Sciatic nerve (tissue), 2 donors: ENCODE data around the gene EPM2AIP1. TPM values are rescaled to one million over a fixed set of nuclear protein-coding genes. Genes with fewer than 3 reads are reported as not detected.
"Not testable (repeated sequence)": the region's sequence is repeated elsewhere in the genome, so short reads cannot be mapped to it uniquely, and the experiment has no call there.

ENCODE experiments used
- ATAC-seq: fragments of 200-7000 bp; cut with Tn5 transposase; one replicate; pipeline ENCODE4 v1.9.1; 2020; ENCODE audit warnings: mild to moderate bottlenecking, moderate library complexity
- DNase-seq: peaks from one replicate; pipeline ENCODE4 v3.0.0-alpha.2; 2020; ENCODE audit warnings: low spot score
- intact Hi-C: fragments of 100-400 bp; cut with DNase I; formaldehyde crosslinking; loops from one replicate; pipeline ENCODE4 v1.14.2; 2022
- total RNA-seq: library from RNA; stranded (reverse); fragmentation: NEBNext Ultra II Directional; extraction: Animal tissue kit (Norgen Biotek cat#: 25700); gene quantifications from one replicate; pipeline ENCODE4 v1.2.1, GENCODE V29; 2021
- donor health status: DM: no; HTN: no; CAD: no.
- donor health status: DM: no; HTN: no; CAD: no.

Gene EPM2AIP1
- 30.6 TPM for total RNA-seq

DNA sequence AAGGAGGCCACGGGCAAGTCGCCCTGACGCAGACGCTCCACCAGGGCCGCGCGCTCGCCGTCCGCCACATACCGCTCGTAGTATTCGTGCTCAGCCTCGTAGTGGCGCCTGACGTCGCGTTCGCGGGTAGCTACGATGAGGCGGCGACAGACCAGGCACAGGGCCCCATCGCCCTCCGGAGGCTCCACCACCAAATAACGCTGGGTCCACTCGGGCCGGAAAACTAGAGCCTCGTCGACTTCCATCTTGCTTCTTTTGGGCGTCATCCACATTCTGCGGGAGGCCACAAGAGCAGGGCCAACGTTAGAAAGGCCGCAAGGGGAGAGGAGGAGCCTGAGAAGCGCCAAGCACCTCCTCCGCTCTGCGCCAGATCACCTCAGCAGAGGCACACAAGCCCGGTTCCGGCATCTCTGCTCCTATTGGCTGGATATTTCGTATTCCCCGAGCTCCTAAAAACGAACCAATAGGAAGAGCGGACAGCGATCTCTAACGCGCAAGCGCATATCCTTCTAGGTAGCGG lies at the start of gene EPM2AIP1:
Gene EPM2AIP1 (minus strand): TSS at position 326 of the 520 bp plus-strand sequence. CDS start 54 bp downstream, at position 272.
- intact Hi-C loops, result loop anchor here (5.0 kb wide), 1 partner anchor 219 kb away; no protein-coding TSS in a partner anchor
- ATAC-seq, result peak; percentile 97

DNA sequence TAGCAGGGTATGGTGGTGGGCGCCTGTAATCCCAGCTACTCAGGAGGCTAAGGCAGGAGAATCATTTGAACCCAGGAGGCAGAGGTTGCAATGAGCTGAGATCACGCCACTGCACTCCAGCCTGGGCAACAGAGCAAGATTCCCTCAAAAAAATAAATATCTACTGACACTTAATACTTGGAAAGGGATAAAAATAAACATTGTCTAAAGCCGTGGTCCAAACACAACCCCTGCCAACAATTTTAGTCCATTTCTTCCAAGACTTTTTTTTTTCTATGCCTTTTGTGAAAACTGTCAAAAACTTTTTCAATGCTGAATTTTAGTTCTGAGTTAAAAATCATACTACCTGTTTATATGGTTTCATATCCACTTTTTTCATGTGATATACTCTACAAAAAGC lies 49.8 kb upstream of the EPM2AIP1 start:
- ATAC-seq, result peak; percentile 72
- intact Hi-C loops, DNase-seq: not testable (repeated sequence)

More for the DNA sequence above, at the start of gene EPM2AIP1:
- no peak for DNase-seq

DNA sequence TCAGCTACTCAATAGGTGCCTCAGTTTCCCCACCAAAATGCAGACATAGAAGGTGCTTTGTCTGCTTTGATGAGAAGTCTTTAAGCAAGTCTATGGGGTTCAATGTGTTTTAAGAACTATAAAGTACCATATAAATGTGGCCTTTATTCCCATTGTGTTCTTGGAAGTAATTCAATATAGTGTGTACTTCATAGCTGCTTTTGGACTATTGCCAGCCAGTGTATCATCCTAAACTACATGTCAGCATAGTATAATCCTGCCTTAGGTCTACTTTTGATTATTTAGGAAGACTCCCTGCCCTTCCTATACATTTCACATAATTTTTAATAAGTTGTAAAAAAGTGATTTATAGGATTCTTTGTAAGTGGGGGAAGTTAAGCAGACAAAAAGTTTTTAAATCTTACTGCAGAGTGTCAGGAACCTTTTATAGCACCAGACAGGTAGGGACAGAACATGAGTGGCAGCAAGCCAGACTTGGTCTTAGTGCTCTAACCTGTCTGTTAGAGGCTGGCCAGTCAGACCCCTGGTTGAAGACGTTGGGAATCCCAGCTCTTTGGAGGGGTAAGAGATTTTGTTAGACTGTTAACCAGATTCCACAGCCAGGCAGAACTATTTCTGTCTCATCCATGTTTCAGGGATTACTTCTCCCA lies 48.7 kb upstream of the EPM2AIP1 start:
- ATAC-seq (no peak), DNase-seq (no peak)
- intact Hi-C loops, result no loop called here

DNA sequence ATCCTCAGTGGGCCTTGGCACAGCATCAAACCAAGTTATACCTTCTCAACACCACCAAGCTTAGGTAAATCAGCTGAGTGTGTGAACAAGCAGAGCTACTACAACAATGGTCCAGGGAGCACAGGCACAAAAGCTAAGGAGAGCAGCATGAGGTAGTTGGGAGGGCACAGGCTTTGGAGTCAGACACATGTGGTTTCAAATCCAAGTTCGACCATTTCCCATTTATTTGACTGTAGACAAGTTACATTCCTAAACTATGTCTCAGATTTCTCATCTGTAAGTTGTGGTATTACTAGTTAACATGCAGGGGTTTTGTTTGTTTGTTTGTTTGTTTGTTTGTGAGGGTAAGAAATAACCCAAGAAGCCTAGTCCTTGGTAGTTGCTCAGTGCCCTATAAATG lies 47.3 kb upstream of the EPM2AIP1 start:
- intact Hi-C loops, result no loop called here

DNA sequence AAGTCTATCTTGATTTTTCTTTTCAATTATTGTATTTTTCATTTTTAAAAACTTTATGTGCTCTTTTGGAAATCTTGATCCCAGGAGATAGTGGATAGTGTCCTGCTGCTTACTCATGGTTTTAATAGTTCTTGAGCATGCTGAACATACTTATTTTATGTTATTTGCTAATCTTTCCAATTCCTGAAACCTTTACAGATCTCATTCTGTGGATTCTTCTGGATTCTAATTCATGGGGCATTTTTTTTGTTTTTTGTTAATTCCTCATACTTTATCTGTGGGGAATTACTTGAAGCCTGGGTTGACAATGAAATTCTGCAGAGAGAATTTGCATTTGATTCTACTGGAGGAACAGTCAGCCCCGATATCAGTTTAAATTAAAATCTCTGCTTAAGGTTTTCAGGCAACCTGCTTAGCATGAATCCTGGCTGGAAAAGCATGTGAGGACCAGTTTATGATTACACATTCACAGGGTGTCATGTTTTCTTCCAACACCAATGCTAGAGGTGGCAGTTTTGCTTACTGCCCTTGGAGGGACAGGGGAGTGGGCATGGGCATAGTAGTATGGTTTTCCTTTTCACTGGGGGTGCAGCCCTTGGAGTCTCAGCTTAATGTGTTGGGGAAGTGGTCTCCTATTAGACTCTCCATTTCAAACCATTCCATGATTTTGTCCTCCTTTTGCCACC lies 46.4 kb upstream of the EPM2AIP1 start:
- DNase-seq (no peak), ATAC-seq (no peak)
- intact Hi-C loops, result no loop called here

More for the DNA sequence above, 47.3 kb upstream of the EPM2AIP1 start:
- ATAC-seq, result no peak
- DNase-seq, result no peak

DNA sequence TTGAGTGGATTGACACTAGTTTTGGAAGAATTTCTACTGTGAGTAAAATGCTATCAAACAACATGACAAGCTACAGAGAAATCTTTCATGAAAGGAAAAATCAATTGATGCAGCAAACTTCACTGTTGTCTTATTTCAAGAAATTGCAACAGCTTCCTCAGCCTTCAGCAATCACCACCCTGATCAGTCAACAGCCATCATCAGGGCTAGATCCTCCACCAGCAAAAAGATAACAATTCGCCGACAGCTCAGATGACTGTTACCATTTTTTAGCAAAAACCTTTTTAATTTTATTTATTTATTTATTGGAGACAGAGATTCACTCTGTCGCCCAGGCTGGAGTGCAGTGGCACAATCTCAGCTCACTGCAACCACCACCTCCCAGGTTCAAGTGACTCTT lies 44.4 kb upstream of the EPM2AIP1 start:
- ATAC-seq, result no peak
- DNase-seq, result no peak
- intact Hi-C loops, result no loop called here

DNA sequence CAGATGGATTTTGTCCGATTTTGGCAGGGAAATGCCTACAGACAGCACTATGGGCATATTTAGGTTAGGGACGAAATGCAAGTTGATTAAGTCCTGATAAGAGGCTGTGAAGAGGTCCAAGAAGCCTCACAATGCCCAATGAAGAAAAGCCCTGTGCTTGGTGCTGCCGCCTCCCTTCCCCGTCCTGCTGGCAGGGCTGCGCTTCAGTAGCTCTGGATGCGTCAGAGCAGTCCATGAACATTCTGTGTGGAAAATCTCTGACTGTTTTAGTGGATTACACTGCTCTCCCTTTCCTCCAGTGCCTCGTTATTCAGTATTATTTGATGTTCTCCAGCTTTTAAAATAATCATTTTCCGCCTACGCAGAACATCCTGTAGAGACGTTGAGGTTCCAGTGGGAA lies 40.0 kb upstream of the EPM2AIP1 start:
- ATAC-seq, result peak; percentile 91
- no peak for DNase-seq
- intact Hi-C loops, result no loop called here

DNA sequence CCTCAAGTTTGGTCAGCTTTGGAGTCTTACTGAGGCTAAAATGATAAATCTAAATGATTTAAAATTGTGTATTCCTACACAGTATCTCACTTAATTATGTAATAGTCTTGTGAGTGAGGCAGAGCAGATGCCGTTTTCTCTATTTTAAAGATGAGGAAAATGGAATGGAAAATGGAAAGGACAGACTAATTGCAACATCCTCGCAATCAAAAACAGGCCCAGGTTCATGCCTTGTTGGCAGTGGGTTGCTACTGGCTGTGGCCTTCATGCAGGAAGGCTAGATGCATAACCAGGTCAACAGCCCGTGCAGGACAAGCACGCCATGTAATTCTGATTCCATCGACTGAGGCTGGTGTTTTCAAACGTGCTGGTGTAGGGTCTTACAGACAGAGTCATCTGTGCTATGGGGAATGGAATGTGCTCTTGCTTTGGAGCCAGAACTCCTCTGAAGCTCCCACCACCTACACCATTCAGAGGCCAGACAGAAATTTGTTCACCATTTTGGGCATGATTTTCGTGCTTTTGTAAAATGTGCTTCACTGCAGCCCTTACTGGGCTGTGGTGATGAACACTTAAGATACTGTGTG lies 38.3 kb upstream of the EPM2AIP1 start:
- intact Hi-C loops, result no loop called here
- ATAC-seq (peak; percentile 29), DNase-seq (no peak)

DNA sequence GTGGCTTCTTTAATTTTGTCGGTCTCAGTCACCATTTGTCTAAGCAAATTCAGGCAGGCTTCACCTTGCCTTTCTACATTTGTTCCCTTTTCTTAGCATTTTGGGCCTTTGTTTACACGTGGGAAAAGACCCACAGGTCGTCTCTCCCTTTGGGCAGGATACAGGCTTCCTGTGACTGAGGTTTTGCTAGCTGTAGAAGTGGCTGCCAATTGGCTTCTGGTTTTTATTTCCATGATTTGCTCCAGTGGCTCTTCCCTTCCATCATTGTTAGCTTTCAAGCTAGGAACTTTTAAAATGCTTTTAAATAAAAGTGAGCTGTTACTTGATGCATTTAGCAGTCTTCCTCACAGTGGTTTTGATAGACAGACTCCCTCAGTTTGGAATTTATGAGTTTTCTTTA lies 37.7 kb upstream of the EPM2AIP1 start:
- ATAC-seq (peak; percentile 68), DNase-seq (no peak)
- intact Hi-C loops, result no loop called here

DNA sequence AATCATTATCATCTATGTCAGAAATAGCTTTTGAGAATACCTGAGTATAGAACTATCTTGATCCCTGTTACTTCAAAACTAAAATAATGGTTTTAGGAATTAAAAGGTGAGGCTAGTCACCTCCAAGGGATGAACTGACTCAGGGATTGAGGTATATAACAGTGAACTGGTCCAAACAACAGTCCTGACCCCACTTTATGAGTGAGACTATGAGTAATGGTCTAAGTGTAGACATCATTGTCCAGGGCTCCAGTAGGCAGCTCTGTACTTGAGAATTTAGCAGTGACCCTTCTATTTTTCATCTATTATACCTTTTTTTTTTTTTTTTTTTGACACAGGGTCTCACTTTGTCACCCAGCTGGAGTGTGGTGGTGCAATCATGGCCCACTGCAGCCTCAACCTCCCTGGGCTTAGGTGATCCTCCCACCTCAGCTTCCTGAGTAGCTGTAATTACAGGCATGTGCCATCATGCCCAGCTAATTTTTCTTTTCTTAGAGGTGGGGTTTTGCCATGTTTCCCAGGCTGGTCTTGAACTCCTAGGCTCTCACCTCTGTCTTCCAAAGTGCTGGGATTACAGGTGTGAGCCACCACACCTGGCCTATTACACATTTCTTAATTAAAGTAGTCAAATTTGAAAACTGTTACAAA lies 36.7 kb upstream of the EPM2AIP1 start:
- intact Hi-C loops, result no loop called here
- DNase-seq, result no peak
- ATAC-seq, result no peak

DNA sequence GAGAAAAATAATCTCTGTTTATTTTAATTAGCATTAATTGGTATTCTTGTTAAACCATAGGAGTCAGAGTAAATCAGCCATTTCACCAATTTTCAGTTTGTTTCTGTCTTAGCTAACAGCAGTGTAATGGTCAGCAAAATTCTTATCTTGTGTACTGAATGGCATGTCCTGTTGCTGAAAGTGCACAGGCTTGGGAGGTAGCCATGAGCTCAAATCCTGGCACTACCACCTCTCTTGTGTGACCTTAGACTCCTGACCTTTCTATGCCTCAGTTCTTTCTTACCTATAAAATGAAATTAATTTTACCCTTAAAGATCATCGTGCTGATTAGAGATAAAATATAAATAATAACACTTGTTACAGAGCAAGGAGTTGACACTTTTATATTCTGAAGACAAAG lies 36.2 kb upstream of the EPM2AIP1 start:
- ATAC-seq (no peak), DNase-seq (no peak)
- intact Hi-C loops, result no loop called here

DNA sequence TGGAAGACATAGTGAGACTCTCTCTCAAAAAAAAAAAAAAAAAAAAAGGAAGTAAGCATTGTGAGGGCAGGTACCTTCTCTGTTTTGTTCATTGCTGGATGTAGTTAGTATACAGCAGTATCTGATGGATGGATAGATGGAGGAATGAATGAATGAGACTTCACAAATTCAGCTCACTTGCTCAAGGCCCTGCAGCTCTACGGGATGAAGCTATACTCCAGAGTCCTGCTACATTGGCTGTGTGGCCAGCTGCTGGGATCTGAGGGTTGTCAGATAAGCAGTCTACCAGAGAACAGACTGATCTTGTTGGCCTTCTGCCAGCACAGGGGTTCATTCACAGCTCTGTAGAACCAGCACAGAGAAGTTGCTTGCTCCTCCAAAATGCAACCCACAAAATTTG lies 35.4 kb upstream of the EPM2AIP1 start:
- no peak for ATAC-seq
- intact Hi-C loops, result no loop called here
- DNase-seq, result no peak

DNA sequence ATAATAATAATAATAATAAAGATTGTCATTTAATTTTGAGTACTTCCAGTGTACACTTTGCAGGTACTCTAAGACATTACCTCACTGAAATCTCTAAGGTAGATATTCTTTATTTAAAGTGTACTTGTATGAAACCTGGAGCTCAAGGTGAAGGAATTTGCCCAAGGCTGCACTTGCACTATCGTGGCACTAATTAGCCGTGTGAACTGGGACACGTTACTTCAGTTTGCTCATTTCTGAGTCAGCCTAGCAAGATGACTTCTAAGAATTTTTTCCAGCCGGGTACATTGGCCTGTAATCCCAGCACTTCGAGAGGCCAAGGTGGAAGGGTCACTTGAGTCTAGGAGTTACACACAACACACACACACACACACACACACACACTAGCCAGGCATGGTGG lies 33.9 kb upstream of the EPM2AIP1 start:
- ATAC-seq, result no peak
- intact Hi-C loops, result no loop called here
- DNase-seq, result no peak

DNA sequence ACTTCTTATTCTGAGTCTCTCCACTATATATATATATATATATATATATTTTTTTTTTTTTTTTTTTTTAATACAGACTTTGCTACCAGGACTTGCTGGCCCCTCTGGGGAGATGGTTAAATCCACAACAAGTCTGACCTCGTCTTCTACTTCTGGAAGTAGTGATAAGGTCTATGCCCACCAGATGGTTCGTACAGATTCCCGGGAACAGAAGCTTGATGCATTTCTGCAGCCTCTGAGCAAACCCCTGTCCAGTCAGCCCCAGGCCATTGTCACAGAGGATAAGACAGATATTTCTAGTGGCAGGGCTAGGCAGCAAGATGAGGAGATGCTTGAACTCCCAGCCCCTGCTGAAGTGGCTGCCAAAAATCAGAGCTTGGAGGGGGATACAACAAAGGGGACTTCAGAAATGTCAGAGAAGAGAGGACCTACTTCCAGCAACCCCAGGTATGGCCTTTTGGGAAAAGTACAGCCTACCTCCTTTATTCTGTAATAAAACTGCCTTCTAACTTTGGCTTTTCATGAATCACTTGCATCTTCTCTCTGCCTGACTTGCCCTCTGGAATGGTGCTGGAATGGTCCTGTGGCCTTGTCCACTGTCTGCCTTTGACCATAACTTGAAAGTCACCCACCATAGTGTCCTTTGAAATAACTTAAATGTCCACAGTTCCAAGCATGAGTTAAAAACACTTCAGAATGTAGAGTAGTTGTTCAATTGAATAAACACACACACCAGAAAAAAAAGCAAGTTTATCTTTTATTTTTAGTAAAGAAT lies 32.8 kb upstream of the EPM2AIP1 start:
- intact Hi-C loops, result no loop called here
- DNase-seq (no peak), ATAC-seq (no peak)

DNA sequence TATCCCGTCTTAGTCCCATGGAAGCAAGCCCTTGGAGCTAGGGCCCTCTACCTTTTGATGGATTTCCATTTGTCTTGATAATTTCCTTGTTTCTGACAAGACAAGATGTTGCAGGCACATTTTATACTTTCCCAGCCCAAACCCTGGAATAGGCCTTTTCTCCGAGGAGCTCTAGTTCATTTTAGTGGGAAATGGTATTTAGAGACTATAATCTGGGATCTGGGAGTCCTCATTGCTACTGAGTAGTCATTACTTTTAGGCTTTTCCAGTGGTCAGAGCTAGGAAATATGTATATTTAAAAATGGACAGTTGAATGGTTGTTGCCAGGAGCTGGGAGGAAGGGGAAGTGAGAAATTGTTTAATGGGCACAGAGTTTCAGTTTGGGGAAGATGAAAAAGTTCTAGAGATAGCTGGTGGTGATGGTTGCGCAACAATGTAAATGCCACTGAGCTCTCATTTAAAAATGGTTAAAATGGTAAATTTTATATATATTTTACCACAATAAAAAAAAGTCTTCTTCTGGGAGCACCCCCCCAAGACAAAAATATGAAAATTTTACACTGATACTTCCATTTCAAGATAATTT lies 32.0 kb upstream of the EPM2AIP1 start:
- DNase-seq, result no peak
- no peak for ATAC-seq
- intact Hi-C loops, result no loop called here

DNA sequence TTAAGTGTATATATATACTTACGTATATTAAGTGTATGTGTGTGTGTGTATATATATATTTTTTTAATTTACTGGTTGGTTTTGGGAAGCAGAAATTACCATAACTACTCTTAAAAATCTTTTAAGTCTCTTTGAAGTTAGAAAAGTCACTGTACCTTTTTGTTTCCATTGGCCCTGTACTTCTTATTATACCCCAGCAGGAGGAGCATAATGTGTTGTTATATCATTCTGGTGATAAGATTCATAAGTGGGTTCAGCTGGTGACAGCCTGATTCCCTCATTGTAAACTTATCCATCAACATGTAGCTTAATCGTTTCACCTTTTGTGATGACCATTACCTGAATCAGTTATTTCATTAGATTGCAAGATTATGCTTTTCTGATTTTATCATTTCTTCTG lies 31.2 kb upstream of the EPM2AIP1 start:
- ATAC-seq, result no peak
- intact Hi-C loops, result no loop called here
- DNase-seq, result no peak

DNA sequence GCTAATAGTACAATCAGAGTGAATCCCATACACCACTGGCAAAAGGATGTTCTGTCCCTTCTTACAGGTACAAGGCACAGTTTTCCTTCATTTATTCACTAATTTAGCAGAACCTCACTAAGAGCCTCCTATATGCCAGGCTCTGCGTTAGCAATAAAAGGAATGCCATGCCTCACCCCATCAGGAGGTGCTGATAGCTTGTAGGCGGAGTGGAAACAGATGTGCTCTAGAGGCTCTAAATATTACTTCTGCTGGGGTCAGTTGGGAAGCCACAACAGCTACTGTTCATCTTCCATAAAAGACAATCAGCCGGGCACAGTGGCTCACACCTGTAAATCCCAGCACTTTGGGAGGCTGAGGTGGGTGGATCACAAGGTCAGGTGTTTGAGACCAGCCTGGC lies 24.8 kb upstream of the EPM2AIP1 start:
- ATAC-seq, result no peak

DNA sequence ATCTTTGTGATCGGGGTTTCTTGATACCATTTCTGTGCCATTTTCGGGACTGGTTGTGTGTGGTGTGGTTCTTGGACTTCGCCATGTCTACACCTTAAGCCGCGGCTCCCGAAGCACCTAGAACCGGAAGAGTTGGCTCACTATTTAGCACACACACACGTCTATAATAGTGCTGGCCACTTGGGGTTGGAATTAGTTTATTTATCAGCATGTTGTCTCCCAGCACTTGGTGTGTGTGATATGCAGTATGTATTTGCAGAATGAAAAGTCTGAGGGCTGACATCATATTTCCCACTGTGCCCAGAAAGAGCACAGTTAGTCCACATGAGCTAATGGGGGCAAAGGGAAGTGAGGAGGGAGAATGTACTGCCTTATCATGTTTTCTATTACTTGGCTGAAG lies 24.0 kb upstream of the EPM2AIP1 start:
- ATAC-seq, result no peak

More for the DNA sequence above, 24.8 kb upstream of the EPM2AIP1 start:
- intact Hi-C loops, result no loop called here
- no peak for DNase-seq

DNA sequence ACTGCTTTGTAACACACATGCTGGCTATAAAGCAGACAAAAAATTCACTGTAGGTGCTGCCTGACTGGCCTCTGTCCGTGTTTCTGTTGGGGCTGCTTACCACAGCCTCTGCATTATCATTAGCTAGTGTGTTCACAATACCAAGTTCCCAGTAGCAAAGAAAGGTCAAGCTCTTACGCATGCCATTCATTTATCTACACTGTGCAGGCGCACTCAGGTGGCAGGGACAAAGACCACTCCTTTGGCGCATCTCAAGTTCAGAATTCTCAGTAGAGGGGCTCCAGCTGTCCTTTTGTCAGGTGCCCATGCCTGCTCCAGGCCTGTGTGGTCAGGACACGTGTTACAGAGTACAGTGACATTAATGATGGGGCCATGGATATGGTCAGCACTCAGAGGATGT lies 22.7 kb upstream of the EPM2AIP1 start:
- ATAC-seq, result peak; percentile 10
- intact Hi-C loops, result no loop called here

More for the DNA sequence above, 24.0 kb upstream of the EPM2AIP1 start:
- intact Hi-C loops, result no loop called here
- no peak for DNase-seq

More for the DNA sequence above, 22.7 kb upstream of the EPM2AIP1 start:
- no peak for DNase-seq
